GM23338 (cell line): Measurements from ENCODE around the gene POM121L2. TPM values are rescaled to one million over a fixed set of nuclear protein-coding genes. Genes with fewer than 3 reads are reported as not detected.

Experiments
- ATAC-seq: fragments of 200-7000 bp; cut with Tn5 transposase; 3 replicates; pipeline ENCODE4 v1.9.1; 2020
- DNase-seq: peaks from one replicate; pipeline ENCODE4 v3.0.0-alpha.2; 2015; ENCODE audit warnings: low spot score
- H2AFZ ChIP-seq: fragments of 200-600 bp; sonication (generic); 2 replicates; pipeline ENCODE4 v1.8.0; 2016; ENCODE audit warnings: antibody characterized with exemption, mild to moderate bottlenecking, moderate library complexity
- H3F3A ChIP-seq: fragments of 200-600 bp; sonication (generic); replicated peaks from 2 replicates; pipeline ENCODE4 v1.8.0; 2017; ENCODE audit warnings: antibody characterized with exemption, mixed run types, low read depth
- H3K27ac ChIP-seq: fragments of 200-600 bp; sonication (generic); 2 replicates; pipeline ENCODE4 v1.6.1; 2016; ENCODE audit warnings: low read depth
- H3K27me3 ChIP-seq: fragments of 200-600 bp; sonication (generic); 2 replicates; pipeline ENCODE4 v1.8.0; 2016; ENCODE audit warnings: mild to moderate bottlenecking, mixed run types, moderate library complexity; ENCODE audit not compliant: insufficient read depth
- H3K36me3 ChIP-seq: fragments of 200-600 bp; sonication (generic); 2 replicates; pipeline ENCODE4 v1.8.0; 2016; ENCODE audit warnings: mild to moderate bottlenecking; ENCODE audit not compliant: insufficient read depth
- H3K4me1 ChIP-seq: fragments of 200-600 bp; sonication (generic); 2 replicates; pipeline ENCODE4 v1.8.0; 2016; ENCODE audit warnings: mild to moderate bottlenecking, moderate library complexity; ENCODE audit not compliant: insufficient read depth
- H3K4me2 ChIP-seq: fragments of 200-600 bp; sonication (generic); 2 replicates; pipeline ENCODE4 v1.7.1; 2017; ENCODE audit warnings: mixed run types
- H3K4me3 ChIP-seq: fragments of 200-600 bp; sonication (generic); 2 replicates; pipeline ENCODE4 v1.6.1; 2016; ENCODE audit warnings: mixed run types
- H3K79me2 ChIP-seq: fragments of 200-600 bp; sonication (generic); replicated peaks from 2 replicates; pipeline ENCODE4 v1.8.0; 2017; ENCODE audit warnings: mild to moderate bottlenecking; ENCODE audit not compliant: insufficient read depth
- H3K9me2 ChIP-seq: fragments of 200-600 bp; sonication (generic); 2 replicates; pipeline ENCODE4 v1.8.0; 2017; ENCODE audit not compliant: insufficient read depth
- H4K20me1 ChIP-seq: fragments of 200-600 bp; sonication (generic); replicated peaks from 2 replicates; pipeline ENCODE4 v1.8.0; 2017; ENCODE audit warnings: mild to moderate bottlenecking; ENCODE audit not compliant: insufficient read depth
- H3K27ac Mint-ChIP-seq: 2 replicates; pipeline ENCODE4 v1.8.0; 2020; ENCODE audit warnings: inconsistent platforms, mild to moderate bottlenecking, moderate library complexity, mixed read lengths
- H3K27me3 Mint-ChIP-seq: 3 replicates; pipeline ENCODE4 v1.8.0; 2022; ENCODE audit warnings: low read depth, mild to moderate bottlenecking, moderate library complexity, mixed read lengths, inconsistent platforms; ENCODE audit not compliant: insufficient read depth, poor library complexity
- H3K36me3 Mint-ChIP-seq: 3 replicates; pipeline ENCODE4 v1.8.0; 2021; ENCODE audit warnings: low read depth, mild to moderate bottlenecking, inconsistent platforms, moderate library complexity, mixed read lengths
- H3K4me1 Mint-ChIP-seq: 3 replicates; pipeline ENCODE4 v1.8.0; 2020; ENCODE audit warnings: mild to moderate bottlenecking, inconsistent platforms, mixed read lengths
- H3K4me3 Mint-ChIP-seq: 3 replicates; pipeline ENCODE4 v1.8.0; 2021; ENCODE audit warnings: moderate library complexity, mild to moderate bottlenecking, inconsistent platforms, mixed read lengths
- H3K9me3 Mint-ChIP-seq: 3 replicates; pipeline ENCODE4 v1.8.0; 2020; ENCODE audit warnings: moderate library complexity, mild to moderate bottlenecking, inconsistent platforms, mixed read lengths
- EZH2 ChIP-seq: fragments of 200-600 bp; sonication (generic); IDR thresholded peaks from one replicate; pipeline ENCODE4 v1.8.0; 2017; ENCODE audit warnings: antibody characterized with exemption, mild to moderate bottlenecking, low read depth; ENCODE audit not compliant: unreplicated experiment
- STAT1 ChIP-seq: IDR thresholded peaks from one replicate; pipeline ENCODE4 v1.6.1; 2016; ENCODE audit warnings: antibody characterized with exemption; ENCODE audit not compliant: unreplicated experiment
- polyA plus RNA-seq: library from polyadenylated mRNA; unstranded; fragments of >200 nt; fragmentation: Nextera tagmentation; extraction: Ambion mirVana; gene quantifications from 2 replicates; pipeline ENCODE4 v1.2.1, GENCODE V29; 2016
- total RNA-seq: library from RNA; depleted of rRNA; stranded (reverse); fragments of >200 nt; shearing (Covaris generic); gene quantifications from 2 replicates; pipeline ENCODE4 v1.2.3, GENCODE V29; 2014
- TF ChIP-seq, protein P1 (sequence below): fragments of 250-450 bp; sonication (Bioruptor Pico); IDR thresholded peaks from 2 replicates; pipeline ENCODE4 v1.5.0; 2020; ENCODE audit warnings: mild to moderate bottlenecking, moderate library complexity
- TF ChIP-seq, protein P2 (sequence below): IDR thresholded peaks from 2 replicates; pipeline ENCODE4 v1.6.1; 2016; ENCODE audit warnings: antibody characterized with exemption
- TF ChIP-seq, protein P3 (sequence below): IDR thresholded peaks from one replicate; pipeline ENCODE4 v1.6.1; 2018; ENCODE audit warnings: antibody characterized with exemption; ENCODE audit not compliant: unreplicated experiment

POM121L2 gene
- total and polyA plus RNA-seq, 2 experiments from 2014 or later, result 0.07 to 0.13 TPM

DNA sequence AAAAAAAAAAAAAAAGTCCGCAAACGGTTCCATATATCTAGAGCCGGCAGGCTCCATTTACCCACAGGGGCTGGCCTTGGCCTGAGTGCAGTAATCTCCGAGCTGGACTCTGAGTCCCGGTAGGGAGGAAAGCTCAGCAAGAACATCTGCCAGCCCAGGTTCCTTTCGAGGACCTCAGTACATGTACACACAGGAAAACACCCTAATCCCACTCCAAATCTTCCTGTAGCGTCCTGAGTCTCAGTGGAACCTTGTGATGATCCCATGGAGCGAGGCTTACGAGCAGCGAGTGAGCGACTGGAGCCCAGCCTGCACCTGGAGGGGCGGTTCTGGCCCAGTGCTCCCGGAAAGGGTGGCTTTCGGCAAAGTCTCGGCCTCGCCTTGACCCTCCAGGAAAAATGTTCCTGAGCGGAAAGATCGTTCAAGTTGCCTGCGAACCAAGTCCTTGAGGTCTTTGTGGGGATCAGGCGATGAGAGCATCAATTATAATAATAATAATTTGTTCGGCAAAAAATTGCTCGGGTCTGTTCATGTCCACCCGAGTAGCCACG lies 32.5 kb downstream of the POM121L2 start (continued):
- TF ChIP-seq, protein P1, sequence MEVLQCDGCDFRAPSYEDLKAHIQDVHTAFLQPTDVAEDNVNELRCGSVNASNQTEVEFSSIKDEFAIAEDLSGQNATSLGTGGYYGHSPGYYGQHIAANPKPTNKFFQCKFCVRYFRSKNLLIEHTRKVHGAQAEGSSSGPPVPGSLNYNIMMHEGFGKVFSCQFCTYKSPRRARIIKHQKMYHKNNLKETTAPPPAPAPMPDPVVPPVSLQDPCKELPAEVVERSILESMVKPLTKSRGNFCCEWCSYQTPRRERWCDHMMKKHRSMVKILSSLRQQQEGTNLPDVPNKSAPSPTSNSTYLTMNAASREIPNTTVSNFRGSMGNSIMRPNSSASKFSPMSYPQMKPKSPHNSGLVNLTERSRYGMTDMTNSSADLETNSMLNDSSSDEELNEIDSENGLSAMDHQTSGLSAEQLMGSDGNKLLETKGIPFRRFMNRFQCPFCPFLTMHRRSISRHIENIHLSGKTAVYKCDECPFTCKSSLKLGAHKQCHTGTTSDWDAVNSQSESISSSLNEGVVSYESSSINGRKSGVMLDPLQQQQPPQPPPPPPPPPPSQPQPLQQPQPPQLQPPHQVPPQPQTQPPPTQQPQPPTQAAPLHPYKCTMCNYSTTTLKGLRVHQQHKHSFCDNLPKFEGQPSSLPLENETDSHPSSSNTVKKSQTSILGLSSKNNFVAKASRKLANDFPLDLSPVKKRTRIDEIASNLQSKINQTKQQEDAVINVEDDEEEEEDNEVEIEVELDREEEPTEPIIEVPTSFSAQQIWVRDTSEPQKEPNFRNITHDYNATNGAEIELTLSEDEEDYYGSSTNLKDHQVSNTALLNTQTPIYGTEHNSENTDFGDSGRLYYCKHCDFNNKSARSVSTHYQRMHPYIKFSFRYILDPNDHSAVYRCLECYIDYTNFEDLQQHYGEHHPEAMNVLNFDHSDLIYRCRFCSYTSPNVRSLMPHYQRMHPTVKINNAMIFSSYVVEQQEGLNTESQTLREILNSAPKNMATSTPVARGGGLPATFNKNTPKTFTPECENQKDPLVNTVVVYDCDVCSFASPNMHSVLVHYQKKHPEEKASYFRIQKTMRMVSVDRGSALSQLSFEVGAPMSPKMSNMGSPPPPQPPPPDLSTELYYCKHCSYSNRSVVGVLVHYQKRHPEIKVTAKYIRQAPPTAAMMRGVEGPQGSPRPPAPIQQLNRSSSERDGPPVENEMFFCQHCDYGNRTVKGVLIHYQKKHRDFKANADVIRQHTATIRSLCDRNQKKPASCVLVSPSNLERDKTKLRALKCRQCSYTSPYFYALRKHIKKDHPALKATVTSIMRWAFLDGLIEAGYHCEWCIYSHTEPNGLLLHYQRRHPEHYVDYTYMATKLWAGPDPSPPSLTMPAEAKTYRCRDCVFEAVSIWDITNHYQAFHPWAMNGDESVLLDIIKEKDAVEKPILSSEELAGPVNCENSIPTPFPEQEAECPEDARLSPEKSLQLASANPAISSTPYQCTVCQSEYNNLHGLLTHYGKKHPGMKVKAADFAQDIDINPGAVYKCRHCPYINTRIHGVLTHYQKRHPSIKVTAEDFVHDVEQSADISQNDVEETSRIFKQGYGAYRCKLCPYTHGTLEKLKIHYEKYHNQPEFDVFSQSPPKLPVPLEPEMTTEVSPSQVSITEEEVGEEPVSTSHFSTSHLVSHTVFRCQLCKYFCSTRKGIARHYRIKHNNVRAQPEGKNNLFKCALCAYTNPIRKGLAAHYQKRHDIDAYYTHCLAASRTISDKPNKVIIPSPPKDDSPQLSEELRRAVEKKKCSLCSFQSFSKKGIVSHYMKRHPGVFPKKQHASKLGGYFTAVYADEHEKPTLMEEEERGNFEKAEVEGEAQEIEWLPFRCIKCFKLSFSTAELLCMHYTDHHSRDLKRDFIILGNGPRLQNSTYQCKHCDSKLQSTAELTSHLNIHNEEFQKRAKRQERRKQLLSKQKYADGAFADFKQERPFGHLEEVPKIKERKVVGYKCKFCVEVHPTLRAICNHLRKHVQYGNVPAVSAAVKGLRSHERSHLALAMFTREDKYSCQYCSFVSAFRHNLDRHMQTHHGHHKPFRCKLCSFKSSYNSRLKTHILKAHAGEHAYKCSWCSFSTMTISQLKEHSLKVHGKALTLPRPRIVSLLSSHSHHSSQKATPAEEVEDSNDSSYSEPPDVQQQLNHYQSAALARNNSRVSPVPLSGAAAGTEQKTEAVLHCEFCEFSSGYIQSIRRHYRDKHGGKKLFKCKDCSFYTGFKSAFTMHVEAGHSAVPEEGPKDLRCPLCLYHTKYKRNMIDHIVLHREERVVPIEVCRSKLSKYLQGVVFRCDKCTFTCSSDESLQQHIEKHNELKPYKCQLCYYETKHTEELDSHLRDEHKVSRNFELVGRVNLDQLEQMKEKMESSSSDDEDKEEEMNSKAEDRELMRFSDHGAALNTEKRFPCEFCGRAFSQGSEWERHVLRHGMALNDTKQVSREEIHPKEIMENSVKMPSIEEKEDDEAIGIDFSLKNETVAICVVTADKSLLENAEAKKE, result no peak
- TF ChIP-seq, protein P2, sequence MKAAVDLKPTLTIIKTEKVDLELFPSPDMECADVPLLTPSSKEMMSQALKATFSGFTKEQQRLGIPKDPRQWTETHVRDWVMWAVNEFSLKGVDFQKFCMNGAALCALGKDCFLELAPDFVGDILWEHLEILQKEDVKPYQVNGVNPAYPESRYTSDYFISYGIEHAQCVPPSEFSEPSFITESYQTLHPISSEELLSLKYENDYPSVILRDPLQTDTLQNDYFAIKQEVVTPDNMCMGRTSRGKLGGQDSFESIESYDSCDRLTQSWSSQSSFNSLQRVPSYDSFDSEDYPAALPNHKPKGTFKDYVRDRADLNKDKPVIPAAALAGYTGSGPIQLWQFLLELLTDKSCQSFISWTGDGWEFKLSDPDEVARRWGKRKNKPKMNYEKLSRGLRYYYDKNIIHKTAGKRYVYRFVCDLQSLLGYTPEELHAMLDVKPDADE, result no peak
- no peak for TF ChIP-seq STAT1

DNA sequence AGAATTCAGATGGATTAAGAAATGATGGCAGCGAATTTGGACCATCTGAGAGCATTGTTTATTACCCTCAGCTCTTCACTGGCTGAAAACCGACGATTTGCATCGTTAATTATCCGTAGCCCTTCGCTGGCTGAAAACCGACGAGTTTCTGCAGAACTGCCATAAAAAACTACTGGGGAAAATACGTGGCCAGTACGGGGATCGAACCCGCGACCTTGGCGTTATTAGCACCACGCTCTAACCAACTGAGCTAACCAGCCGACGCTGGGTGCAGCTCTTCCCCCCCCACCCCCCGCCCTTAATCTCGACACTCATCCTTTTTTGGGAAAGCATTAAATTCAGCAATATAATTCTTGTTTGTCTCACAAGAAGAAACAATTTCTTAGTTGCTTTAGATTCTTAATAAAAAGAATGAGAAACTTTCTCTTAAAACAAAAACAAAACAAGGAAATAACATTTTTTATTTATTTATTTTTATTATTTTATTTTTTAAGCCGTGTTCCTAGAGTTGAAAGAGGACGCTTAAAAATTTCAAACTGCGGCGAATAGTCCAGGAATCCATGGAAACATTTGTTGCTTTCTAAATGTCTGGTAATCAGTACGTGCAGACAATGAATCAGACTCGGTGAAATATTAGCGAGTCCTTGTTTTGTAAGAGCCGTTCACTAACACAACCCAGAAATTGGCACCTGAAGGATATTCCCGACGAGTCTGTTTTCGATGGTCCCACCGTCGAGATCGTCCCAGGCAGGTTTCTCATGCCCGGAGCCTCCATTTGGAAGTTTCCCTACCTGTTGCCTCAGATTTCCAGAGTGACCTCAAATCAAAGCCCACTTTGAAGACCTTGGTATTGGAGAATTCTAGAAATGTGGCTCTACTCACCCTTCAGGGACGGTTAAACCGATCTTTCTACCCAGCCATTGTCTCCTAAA lies 36.8 kb downstream of the POM121L2 start:
- peaks cover 24% of the 10 kb centered on the region for H3K27me3 Mint-ChIP-seq
- no peaks in the 10 kb centered on the region for H3K36me3 Mint-ChIP-seq
- peak overlapping the region; percentile 75 for H3K4me3 Mint-ChIP-seq
- H3K27me3 ChIP-seq, result peaks cover 20% of the 10 kb centered on the region
- no peaks in the 10 kb centered on the region for H3K79me2 ChIP-seq
- H3F3A ChIP-seq, result no peaks in the 10 kb centered on the region
- peak overlapping the region; percentile 84 for H2AFZ ChIP-seq
- no peaks in the 10 kb centered on the region for H3K9me2 ChIP-seq
- H3K36me3 ChIP-seq, result no peaks in the 10 kb centered on the region
- DNase-seq, result peak; percentile 70
- H3K4me2 ChIP-seq, result peak overlapping the region; percentile 76
- H3K4me3 ChIP-seq, result peak overlapping the region; percentile 65
- H3K4me1 ChIP-seq, result peaks cover 11% of the 10 kb centered on the region
- no peaks in the 10 kb centered on the region for H4K20me1 ChIP-seq
- H3K9me3 Mint-ChIP-seq, result no peaks in the 10 kb centered on the region
- H3K4me1 Mint-ChIP-seq, result no peaks in the 10 kb centered on the region
- peak; percentile 13 for TF ChIP-seq EZH2
- TF ChIP-seq, protein P3, sequence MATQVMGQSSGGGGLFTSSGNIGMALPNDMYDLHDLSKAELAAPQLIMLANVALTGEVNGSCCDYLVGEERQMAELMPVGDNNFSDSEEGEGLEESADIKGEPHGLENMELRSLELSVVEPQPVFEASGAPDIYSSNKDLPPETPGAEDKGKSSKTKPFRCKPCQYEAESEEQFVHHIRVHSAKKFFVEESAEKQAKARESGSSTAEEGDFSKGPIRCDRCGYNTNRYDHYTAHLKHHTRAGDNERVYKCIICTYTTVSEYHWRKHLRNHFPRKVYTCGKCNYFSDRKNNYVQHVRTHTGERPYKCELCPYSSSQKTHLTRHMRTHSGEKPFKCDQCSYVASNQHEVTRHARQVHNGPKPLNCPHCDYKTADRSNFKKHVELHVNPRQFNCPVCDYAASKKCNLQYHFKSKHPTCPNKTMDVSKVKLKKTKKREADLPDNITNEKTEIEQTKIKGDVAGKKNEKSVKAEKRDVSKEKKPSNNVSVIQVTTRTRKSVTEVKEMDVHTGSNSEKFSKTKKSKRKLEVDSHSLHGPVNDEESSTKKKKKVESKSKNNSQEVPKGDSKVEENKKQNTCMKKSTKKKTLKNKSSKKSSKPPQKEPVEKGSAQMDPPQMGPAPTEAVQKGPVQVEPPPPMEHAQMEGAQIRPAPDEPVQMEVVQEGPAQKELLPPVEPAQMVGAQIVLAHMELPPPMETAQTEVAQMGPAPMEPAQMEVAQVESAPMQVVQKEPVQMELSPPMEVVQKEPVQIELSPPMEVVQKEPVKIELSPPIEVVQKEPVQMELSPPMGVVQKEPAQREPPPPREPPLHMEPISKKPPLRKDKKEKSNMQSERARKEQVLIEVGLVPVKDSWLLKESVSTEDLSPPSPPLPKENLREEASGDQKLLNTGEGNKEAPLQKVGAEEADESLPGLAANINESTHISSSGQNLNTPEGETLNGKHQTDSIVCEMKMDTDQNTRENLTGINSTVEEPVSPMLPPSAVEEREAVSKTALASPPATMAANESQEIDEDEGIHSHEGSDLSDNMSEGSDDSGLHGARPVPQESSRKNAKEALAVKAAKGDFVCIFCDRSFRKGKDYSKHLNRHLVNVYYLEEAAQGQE, result no peak
- H3K27ac Mint-ChIP-seq, result no peak overlapping the region
- no peak overlapping the region for H3K27ac ChIP-seq
- ATAC-seq, result no peak
